GM21526 (cell line): Measurements from ENCODE around the gene FSHR.
A peak's percentile ranks its signal among the peaks of the same experiment; 100 is the strongest.

Experiments used
- ATAC-seq: cut with Tn5 transposase; IDR thresholded peaks from one replicate; pipeline ENCODE4 v1.9.1; 2021; ENCODE audit warnings: moderate library complexity; ENCODE audit not compliant: unreplicated experiment, low FRiP score

The FSHR gene

DNA sequence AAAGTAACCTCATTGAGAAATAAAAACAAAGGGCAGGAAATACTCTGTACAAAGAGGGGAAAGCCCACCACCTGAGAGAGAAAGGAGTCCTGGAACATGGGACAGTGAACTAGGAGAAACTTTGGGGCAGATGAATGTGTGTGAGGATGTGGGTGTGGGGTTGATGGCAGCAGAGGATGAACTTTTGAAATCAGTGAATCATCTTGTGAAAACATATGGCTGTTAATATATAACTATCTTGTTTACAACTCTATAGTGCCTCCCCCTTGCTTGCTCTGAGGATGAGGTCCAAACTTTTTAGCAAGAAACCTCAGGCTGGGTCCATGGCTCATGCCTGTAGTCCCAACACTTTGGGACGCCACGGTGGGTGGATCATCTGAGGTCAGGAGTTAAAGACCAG, 227.0 kb downstream of the FSHR start:
- ATAC-seq = no peak

DNA sequence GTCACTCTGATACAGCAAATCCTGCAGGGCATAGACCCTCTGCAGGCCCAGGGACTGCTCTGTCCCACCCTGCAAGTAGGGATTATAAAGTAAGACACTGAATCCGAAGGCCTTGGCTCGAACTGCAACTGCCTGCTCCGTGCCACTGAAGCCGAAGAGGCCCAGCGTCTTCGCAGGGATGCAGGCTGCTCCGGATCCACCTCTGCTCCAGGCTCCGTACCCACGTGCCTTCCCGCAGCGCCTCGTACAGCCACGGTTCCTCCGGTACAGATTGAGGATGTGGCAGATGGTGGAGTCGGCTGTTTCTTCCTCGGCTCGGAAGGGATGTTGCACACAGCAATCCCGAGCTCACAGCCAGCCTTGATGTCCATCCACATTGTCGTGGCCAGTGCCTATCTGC, 238.4 kb downstream of the FSHR start:
- no peak for ATAC-seq

DNA sequence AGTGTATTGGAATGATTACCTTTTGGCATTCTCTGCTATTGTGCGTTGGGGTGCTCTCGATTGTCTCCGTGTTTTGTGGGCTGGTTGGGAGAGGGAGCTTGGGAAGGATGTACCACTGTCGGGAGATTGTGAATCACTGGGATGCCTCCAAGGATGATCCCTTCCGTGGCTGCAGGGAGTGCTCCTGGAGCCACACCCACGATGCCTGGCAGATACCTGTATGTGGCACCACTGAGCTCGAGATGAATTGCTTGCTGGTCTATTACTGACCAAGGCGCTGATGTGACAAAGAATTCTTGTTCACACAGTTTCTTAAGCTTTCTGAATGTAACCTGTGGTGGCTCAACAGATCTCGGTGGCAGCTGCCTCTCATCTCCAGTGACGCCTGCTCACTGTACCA, 239.1 kb downstream of the FSHR start:
- ATAC-seq = no peak

DNA sequence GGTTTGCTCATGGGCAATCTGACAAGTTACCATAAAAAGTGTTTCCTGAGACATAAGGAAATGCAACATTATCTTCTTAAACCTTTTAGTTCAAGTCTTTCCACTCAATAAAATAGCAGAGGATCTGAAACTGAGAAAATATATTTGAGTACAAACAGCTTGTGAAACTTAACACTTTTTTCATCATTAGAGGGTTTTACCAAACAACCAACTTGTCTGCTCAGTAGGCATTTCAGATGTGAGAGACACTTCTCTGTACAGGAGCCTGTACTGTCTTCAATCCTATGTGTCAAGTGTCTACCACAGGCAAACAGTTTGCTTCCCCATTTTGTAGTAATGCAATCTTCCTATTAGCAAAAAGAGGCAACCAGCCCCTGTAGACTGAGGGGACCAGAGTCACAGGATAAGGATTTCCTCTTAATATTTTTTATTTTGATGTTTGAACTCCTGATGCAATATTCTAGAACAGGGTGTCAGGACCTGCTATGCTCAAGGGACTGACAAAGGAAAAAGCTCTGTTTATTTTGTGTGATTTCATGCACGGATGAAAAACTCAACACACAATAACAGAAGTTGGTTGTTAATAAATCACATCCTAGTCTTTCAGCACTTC, 239.7 kb downstream of the FSHR start:
- peak; percentile 93 for ATAC-seq
